NCI-H187 (cell line): ENCODE results near the gene C6orf47.
A peak's percentile ranks its signal among the peaks of the same experiment; 100 is the strongest.

Source experiments
- DNase-seq, 2 experiments: peaks; one replicate each; lab custom pipeline; 2025; lab: John Stamatoyannopoulos, UW

Gene C6orf47

GRCh38 chr6:31687860-31688693 lies 27.5 kb upstream of the C6orf47 start:
- no peak for DNase-seq

- DNase-seq: no peak
Observed at GRCh38 chr6:31687321-31687720, 26.7 kb upstream of the C6orf47 start.

- no peak for DNase-seq
Observed at GRCh38 chr6:31686483-31686882, 25.9 kb upstream of the C6orf47 start.

GRCh38 chr6:31683591-31683990 lies 23.0 kb upstream of the C6orf47 start:
- DNase-seq: no peak

- DNase-seq: peak in 1 of 2 experiments; percentile 3
Observed at GRCh38 chr6:31681135-31681671, 20.6 kb upstream of the C6orf47 start.

- DNase-seq: peak; percentile 18 to 60
Observed at GRCh38 chr6:31680226-31681134, 19.9 kb upstream of the C6orf47 start, which contains the start of gene LY6G5C. TSS of gene LY6G5C (minus strand) at chr6:31681067. CDS start at chr6:31680373, 694 bp downstream.

- no peak for DNase-seq
Observed at GRCh38 chr6:31677955-31678354, 17.4 kb upstream of the C6orf47 start.

- DNase-seq: no peak
Observed at GRCh38 chr6:31676904-31677303, 16.3 kb upstream of the C6orf47 start.

- DNase-seq: no peak
Observed at GRCh38 chr6:31676322-31676903, 15.8 kb upstream of the C6orf47 start.

GRCh38 chr6:31669676-31670075 lies 9.1 kb upstream of the C6orf47 start, which contains the start of gene LY6G5B:
TSS of gene LY6G5B (plus strand) at chr6:31669976. CDS start at chr6:31670951, 975 bp downstream.
- DNase-seq: no peak

GRCh38 chr6:31666337-31666965 lies 5.9 kb upstream of the C6orf47 start:
- DNase-seq: no peak

GRCh38 chr6:31665501-31666336 lies 5.1 kb upstream of the C6orf47 start, which contains the start of gene CSNK2B:
TSS of gene CSNK2B (plus strand) at chr6:31666080. CDS start at chr6:31666832, 752 bp downstream.
- DNase-seq: peak; percentile 84 to 95

- DNase-seq: peak; percentile 59 to 71
Observed at GRCh38 chr6:31664790-31665500, 4.4 kb upstream of the C6orf47 start, which contains the start of gene GPANK1. TSS of gene GPANK1 (minus strand) at chr6:31664997. CDS start at chr6:31664478, 519 bp downstream.

GRCh38 chr6:31663961-31664789 lies 3.6 kb upstream of the C6orf47 start:
- no peak for DNase-seq

- DNase-seq: no peak
Observed at GRCh38 chr6:31663126-31663960, 2.8 kb upstream of the C6orf47 start.

GRCh38 chr6:31662124-31662723 lies 1.6 kb upstream of the C6orf47 start:
- no peak for DNase-seq
